GM18517 (cell line): ENCODE measurements around the gene TUBA4B.

ENCODE experiments used
- ATAC-seq: cut with Tn5 transposase; IDR thresholded peaks from one replicate; pipeline ENCODE4 v1.9.1; 2021; ENCODE audit warnings: mild to moderate bottlenecking, moderate library complexity; ENCODE audit not compliant: unreplicated experiment

TUBA4B gene

GRCh38 chr2:219218732-219219701 is 34.0 kb upstream of the TUBA4B start, which contains the start of gene ABCB6:
Gene ABCB6 (minus strand): TSS chr2:219218958. CDS start chr2:219218673, 285 bp downstream.
- peak; percentile 70 for ATAC-seq

- ATAC-seq: no peak
Observed at GRCh38 chr2:219219784-219220532, 33.1 kb upstream of the TUBA4B start.

- no peak for ATAC-seq
Observed at GRCh38 chr2:219220652-219221402, 32.2 kb upstream of the TUBA4B start.

- no peak for ATAC-seq
Observed at GRCh38 chr2:219221957-219222518, 31.0 kb upstream of the TUBA4B start.

- ATAC-seq: no peak
Observed at GRCh38 chr2:219223831-219224610, 29.0 kb upstream of the TUBA4B start.

- no peak for ATAC-seq
Observed at GRCh38 chr2:219225350-219225749, 27.7 kb upstream of the TUBA4B start.

- ATAC-seq: no peak
Observed at GRCh38 chr2:219228041-219228910, 24.8 kb upstream of the TUBA4B start.

GRCh38 chr2:219228911-219229304 is 24.1 kb upstream of the TUBA4B start:
- peak; percentile 3 for ATAC-seq

- ATAC-seq: peak; percentile 93
Observed at GRCh38 chr2:219229305-219230058, 23.6 kb upstream of the TUBA4B start, which contains the start of the genes ANKZF1 and ATG9A. Gene ANKZF1 (plus strand): TSS chr2:219229806. CDS start chr2:219230258, 452 bp downstream. Gene ATG9A (minus strand): TSS chr2:219229636. CDS start chr2:219228024, 1,612 bp downstream.

GRCh38 chr2:219230059-219230540 is 22.9 kb upstream of the TUBA4B start:
- peak; percentile 13 for ATAC-seq

GRCh38 chr2:219234331-219234730 is 18.7 kb upstream of the TUBA4B start:
- ATAC-seq: no peak

- no peak for ATAC-seq
Observed at GRCh38 chr2:219243291-219243761, 9.7 kb upstream of the TUBA4B start.

- ATAC-seq: no peak
Observed at GRCh38 chr2:219244789-219245147, 8.3 kb upstream of the TUBA4B start.

- peak; percentile 66 for ATAC-seq
Observed at GRCh38 chr2:219245148-219245898, 7.7 kb upstream of the TUBA4B start, which contains the start of the genes GLB1L and STK16. Gene GLB1L (minus strand): TSS chr2:219245444. CDS start chr2:219243573, 1,871 bp downstream. Gene STK16 (plus strand): TSS chr2:219245479. CDS start chr2:219246000, 521 bp downstream.

- ATAC-seq: no peak
Observed at GRCh38 chr2:219245899-219246230, 7.2 kb upstream of the TUBA4B start.

GRCh38 chr2:219246559-219246958 is 6.5 kb upstream of the TUBA4B start:
- no peak for ATAC-seq
